H1 (cell line): ENCODE data around the gene NAT8L. TPM values are rescaled to one million over a fixed set of nuclear protein-coding genes. Genes with fewer than 3 reads are reported as not detected.

Experiments used
- CTCF ChIA-PET: fragments of 300-600 bp; sonication (Branson Sonifier 250); formaldehyde crosslinking; loops from one replicate; lab custom pipeline; 2021; ENCODE audit not compliant: partially characterized antibody; lab: Charles Lee
- POLR2A ChIA-PET: fragments of 300-600 bp; sonication (Branson Sonifier 250); formaldehyde crosslinking; loops from one replicate; lab custom pipeline; 2021; ENCODE audit warnings: inconsistent platforms; ENCODE audit not compliant: partially characterized antibody; lab: Charles Lee
- DNase-seq, 2 experiments: peaks; one replicate each; pipeline versions ENCODE4 v3.0.0 to v3.0.0-alpha.2; 2010 to 2022; ENCODE audit warnings: low spot score in 2 of 2, low read depth in 1 of 2, mixed read lengths in 1 of 2
- FAIRE-seq: peaks from 2 replicates; lab custom pipeline; 2011; peaks lifted over from hg19 to GRCh38; lab: Jason Lieb, UNC
- H2AFZ ChIP-seq: 2 replicates; pipeline ENCODE4 v1.8.1; 2012; ENCODE audit warnings: low read length, inconsistent platforms
- H2AK5ac ChIP-seq: 2 replicates; pipeline ENCODE4 v1.6.1; 2013; ENCODE audit warnings: low read depth, low read length
- H2BK120ac ChIP-seq: replicated peaks from 2 replicates; pipeline ENCODE3; 2013; ENCODE audit warnings: low read depth, low read length, inconsistent platforms
- H2BK12ac ChIP-seq: 2 replicates; pipeline ENCODE4 v1.6.1; 2013; ENCODE audit warnings: low read depth, low read length
- H2BK15ac ChIP-seq: 2 replicates; pipeline ENCODE4 v1.6.1; 2013; ENCODE audit warnings: low read length
- H2BK20ac ChIP-seq: 2 replicates; pipeline ENCODE4 v1.6.1; 2013; ENCODE audit warnings: low read length
- H2BK5ac ChIP-seq: 2 replicates; pipeline ENCODE4 v1.6.1; 2013; ENCODE audit warnings: low read depth, low read length
- H3K14ac ChIP-seq: 2 replicates; pipeline ENCODE4 v1.6.1; 2013; ENCODE audit warnings: inconsistent platforms; ENCODE audit not compliant: insufficient read length
- H3K18ac ChIP-seq: 2 replicates; pipeline ENCODE4 v1.6.1; 2013; ENCODE audit warnings: low read length; ENCODE audit errors: extremely low read depth
- H3K23ac ChIP-seq: 2 replicates; pipeline ENCODE4 v1.6.1; 2013; ENCODE audit warnings: inconsistent platforms; ENCODE audit not compliant: insufficient read length
- H3K23me2 ChIP-seq: 2 replicates; pipeline ENCODE4 v1.6.1; 2013; ENCODE audit warnings: low read depth, low read length
- H3K27ac ChIP-seq: 2 replicates; pipeline ENCODE4 v1.6.1; 2011; ENCODE audit warnings: low read depth, low read length, inconsistent platforms
- H3K27me3 ChIP-seq, 4 experiments: replicated peaks in 1 of 4; 1 replicate in 1 of 4; 2 replicates in 3 of 4; pipeline versions ENCODE4 v1.6.1 to v1.8.1; 2011 to 2013; ENCODE audit warnings: low read length in 3 of 4, mild to moderate bottlenecking in 3 of 4, inconsistent platforms in 2 of 4, mixed read lengths in 2 of 4, moderate library complexity in 1 of 4; ENCODE audit not compliant: control insufficient read depth in 3 of 4, insufficient read depth in 3 of 4; ENCODE audit errors: extremely low read depth in 1 of 4
- H3K36me3 ChIP-seq, 4 experiments: 2 replicates each; pipeline versions ENCODE4 v1.6.1 to v1.8.1; 2011 to 2013; ENCODE audit warnings: mild to moderate bottlenecking in 4 of 4, low read length in 3 of 4, moderate library complexity in 2 of 4, control low read depth in 1 of 4, inconsistent platforms in 1 of 4; ENCODE audit not compliant: insufficient read depth in 4 of 4, control insufficient read depth in 2 of 4
- H3K4ac ChIP-seq: replicated peaks from 2 replicates; pipeline ENCODE3; 2013; ENCODE audit warnings: low read length, low read depth, mixed read lengths, inconsistent platforms; ENCODE audit not compliant: insufficient read length
- H3K4me1 ChIP-seq, 4 experiments: replicated peaks in 1 of 4; 1 replicate in 1 of 4; 2 replicates in 3 of 4; pipeline versions ENCODE4 v1.6.1 to v1.8.1; 2011 to 2013; ENCODE audit warnings: low read length in 3 of 4, inconsistent platforms in 2 of 4, mixed read lengths in 1 of 4; ENCODE audit not compliant: insufficient read depth in 4 of 4, control insufficient read depth in 3 of 4
- H3K4me2 ChIP-seq, 2 experiments: 2 replicates each; pipeline versions ENCODE4 v1.6.1 to v1.8.1; 2011 to 2013; ENCODE audit warnings: low read depth in 2 of 2, low read length in 2 of 2, control low read depth in 1 of 2, inconsistent platforms in 1 of 2, mild to moderate bottlenecking in 1 of 2; ENCODE audit not compliant: insufficient read depth in 1 of 2
- H3K4me3 ChIP-seq, 4 experiments: fragments of 200-600, 300-600 bp in 1 of 4; sonication (generic), shearing (Covaris generic), sonication (Bioruptor Twin) in 1 of 4; 2 replicates each; pipeline versions ENCODE4 v1.5.1 to v1.8.1; 2011 to 2016; ENCODE audit warnings: low read length in 4 of 4, low read depth in 3 of 4, control low read depth in 2 of 4, inconsistent platforms in 2 of 4, mild to moderate bottlenecking in 2 of 4, mixed read lengths in 1 of 4, moderate library complexity in 1 of 4; ENCODE audit not compliant: insufficient read depth in 2 of 4; ENCODE audit errors: extremely low read depth in 1 of 4
- H3K56ac ChIP-seq: replicated peaks from 2 replicates; pipeline ENCODE3; 2013; ENCODE audit warnings: low read depth, mild to moderate bottlenecking, mixed read lengths, low read length, inconsistent platforms; ENCODE audit not compliant: insufficient read length
- H3K79me1 ChIP-seq: 2 replicates; pipeline ENCODE4 v1.6.1; 2013; ENCODE audit warnings: low read depth, low read length, control low read depth
- H3K79me2 ChIP-seq, 2 experiments: 2 replicates each; pipeline versions ENCODE4 v1.6.1 to v1.8.1; 2012 to 2013; ENCODE audit warnings: low read length in 2 of 2, mild to moderate bottlenecking in 2 of 2, inconsistent platforms in 1 of 2; ENCODE audit not compliant: insufficient read depth in 2 of 2, control insufficient read depth in 1 of 2
- H3K9ac ChIP-seq, 4 experiments: replicated peaks in 1 of 4; 1 replicate in 1 of 4; 2 replicates in 3 of 4; pipeline versions ENCODE4 v1.6.1 to v1.8.1; 2011 to 2013; ENCODE audit warnings: low read depth in 3 of 4, low read length in 3 of 4, control low read depth in 2 of 4, mild to moderate bottlenecking in 2 of 4, moderate library complexity in 2 of 4, inconsistent platforms in 1 of 4; ENCODE audit errors: extremely low read depth in 1 of 4
- H3K9me3 ChIP-seq, 2 experiments: 2 replicates each; pipeline versions ENCODE4 v1.6.1 to v1.8.1; 2012 to 2013; ENCODE audit warnings: mild to moderate bottlenecking in 2 of 2, moderate library complexity in 2 of 2, control low read depth in 1 of 2, inconsistent platforms in 1 of 2, low read depth in 1 of 2, low read length in 1 of 2, mixed read lengths in 1 of 2; ENCODE audit not compliant: insufficient read depth in 2 of 2
- H4K20me1 ChIP-seq, 2 experiments: replicated peaks in 1 of 2; 2 replicates each; pipeline versions ENCODE3 to v1.8.1; 2011 to 2013; ENCODE audit warnings: inconsistent platforms in 2 of 2, low read length in 2 of 2, mild to moderate bottlenecking in 1 of 2; ENCODE audit not compliant: insufficient read depth in 2 of 2, control insufficient read depth in 1 of 2
- H4K5ac ChIP-seq: 2 replicates; pipeline ENCODE4 v1.6.1; 2013; ENCODE audit warnings: low read length, low read depth, mixed read lengths, inconsistent platforms; ENCODE audit not compliant: insufficient read length
- H4K8ac ChIP-seq: 2 replicates; pipeline ENCODE4 v1.8.0; 2013; ENCODE audit warnings: mild to moderate bottlenecking, moderate library complexity, low read length, inconsistent platforms; ENCODE audit not compliant: insufficient read depth; ENCODE audit errors: extremely low read depth
- H4K91ac ChIP-seq: replicated peaks from 2 replicates; pipeline ENCODE3; 2013; ENCODE audit warnings: low read length, mixed read lengths, inconsistent platforms; ENCODE audit not compliant: insufficient read length
- CTCF ChIP-seq, 3 experiments: IDR thresholded peaks; 1 replicate in 2 of 3; 2 replicates in 1 of 3; pipeline versions ENCODE4 v1.5.1 to v1.6.1; 2011; ENCODE audit warnings: low read length in 3 of 3, mild to moderate bottlenecking in 3 of 3, inconsistent platforms in 2 of 3, low read depth in 1 of 3, moderate library complexity in 1 of 3; ENCODE audit not compliant: insufficient read depth in 1 of 3; ENCODE audit errors: control extremely low read depth in 1 of 3
- WGBS, 2 experiments: shearing (Covaris generic) in 1 of 2; methylation state at CpG; one replicate each; pipeline versions ENCODE4 v1.1.6 to v1.1.7; 2013 to 2015; ENCODE audit warnings: low lambda C conversion rate in 2 of 2, mixed read lengths in 2 of 2, inconsistent platforms in 1 of 2, low coverage in 1 of 2, missing lambda C conversion rate in 1 of 2; ENCODE audit not compliant: insufficient replicate concordance in 2 of 2, insufficient coverage in 1 of 2, insufficient read length in 1 of 2; ENCODE audit errors: extremely low coverage in 1 of 2, missing lambda C conversion rate in 1 of 2; 5-methylcytosine and 5-hydroxymethylcytosine counted together
- polyA plus RNA-seq, 7 experiments: library from polyadenylated mRNA; depleted of rRNA in 3 of 7; stranded (reverse) in 5 of 7; unstranded in 2 of 7; fragments of >200 nt in 5 of 7; fragments of 200-250 nt in 2 of 7; gene quantifications; 1 replicate in 5 of 7; 2 replicates in 1 of 7; 4 replicates in 1 of 7; pipeline versions ENCODE4 v1.2.1 to v1.2.3, GENCODE V29; 2011 to 2013; ENCODE audit warnings: missing spikeins in 2 of 7, mixed read lengths in 2 of 7
- total RNA-seq: library from RNA; stranded (reverse); fragmentation: NEBNext Ultra II Directional; extraction: Animal tissue kit (Norgen Biotek cat#: 25700); gene quantifications from 2 replicates; pipeline ENCODE4 v1.2.1, GENCODE V29; 2021

Gene NAT8L
- total and polyA plus RNA-seq, 2 of the 8 experiments (the other 6 are each of a cell fraction or from before 2014, with no cell fraction given), result 10.8 TPM

GRCh38 chr4:2063557-2064275, 4.6 kb downstream of the NAT8L start:
- Histone ChIP-seq H2AK5ac (no peak overlapping the region), H4K91ac (no peak overlapping the region), H3K79me1 (no peaks in the 10 kb centered on the region), H4K20me1 (peaks cover 5 to 21% of the 10 kb centered on the region in 2 experiments), H3K4ac (no peak overlapping the region), H3K27me3 (peaks cover 10 to 25% (median 17%) of the 10 kb centered on the region in 4 experiments), H3K56ac (no peak overlapping the region), H3K23me2 (peaks cover 10% of the 10 kb centered on the region), H3K23ac (no peak overlapping the region), H4K5ac (no peak overlapping the region), H3K9me3 (no peaks in the 10 kb centered on the region), H2AFZ (no peak overlapping the region), H3K4me3 (no peak overlapping the region), H3K4me1 (peaks cover 0 to 7% (median 3%) of the 10 kb centered on the region in 4 experiments; a peak in 5 of 7 replicates), H3K9ac (no peak overlapping the region), H3K14ac (no peak overlapping the region), H3K36me3 (peaks cover 0 to 4% (median 0%) of the 10 kb centered on the region in 4 experiments; a peak in 1 of 8 replicates), H2BK20ac (no peak overlapping the region), H3K27ac (no peak overlapping the region), H3K18ac (no peak overlapping the region), H2BK120ac (no peak overlapping the region), H3K4me2 (no peak overlapping the region), H2BK15ac (no peak overlapping the region), H4K8ac (no peak overlapping the region; the same call in 1 of the 2 replicates), H2BK12ac (no peak overlapping the region), H3K79me2 (0 out of 4 replicates have a peak, but pooled peaks cover 0 to 3% of the 10 kb centered on the region in 2 experiments), H2BK5ac (no peak overlapping the region)
- CTCF ChIA-PET, result interaction anchor here (0.5 to 1.6 kb wide), 7 partner anchors 8 to 443 kb away, joined by 3 to 4 read pairs (median 3); no protein-coding TSS in a partner anchor
- 91% methylated on average over 26 of the region's 53 CpGs; no CpG with 5 or more reads in 1 of the 2 experiments for WGBS, 2 experiments
- POLR2A ChIA-PET, result interaction anchor here (0.8 to 1.1 kb wide), 2 partner anchors 51 to 286 kb away, joined by 3 read pairs; no protein-coding TSS in a partner anchor
- no peak for FAIRE-seq
- no peak for DNase-seq
- no peak for TF ChIP-seq CTCF (IDR thresholded peaks at IDR 0.05; ENCODE audit: control extremely low read depth in 1 of 3, insufficient read depth in 1 of 3, low read depth in 1 of 3, low read length in 3 of 3)
